GM12878 (cell line): ENCODE results near the gene TRIM67. TPM values are rescaled to one million over a fixed set of nuclear protein-coding genes. Genes with fewer than 3 reads are reported as not detected.

ENCODE experiments used
- ATAC-seq: fragments of 200-7000 bp; cut with Tn5 transposase; 3 replicates; pipeline ENCODE4 v1.9.1; 2020; ENCODE audit warnings: mild to moderate bottlenecking, moderate library complexity
- BruUV-seq: library from RNA; stranded (reverse); fragments of 400-500 nt; replicated peaks from 2 replicates; lab custom pipeline; 2021; lab: Mats Ljungman, UMichigan
- CTCF ChIA-PET: fragments of 300-600 bp; sonication (Branson Sonifier 250); formaldehyde crosslinking; extraction: SDS; loops from one replicate; lab custom pipeline; 2021; ENCODE audit warnings: inconsistent platforms; lab: Yijun Ruan, JAX
- POLR2A ChIA-PET: fragments of 350-600 bp; formaldehyde crosslinking; extraction: SDS; loops from one replicate; lab custom pipeline; 2021; ENCODE audit warnings: inconsistent platforms; lab: Charles Lee
- RAD21 ChIA-PET: fragments of 300-600 bp; sonication (Branson Sonifier 250); formaldehyde crosslinking; loops from one replicate; lab custom pipeline; 2023; ENCODE audit warnings: antibody characterized with exemption; ENCODE audit not compliant: unreplicated experiment; lab: Charles Lee
- SMC1A ChIA-PET: fragments of 300-600 bp; sonication (Branson Sonifier 250); formaldehyde crosslinking; loops from one replicate; lab custom pipeline; 2023; ENCODE audit not compliant: unreplicated experiment, uncharacterized antibody; lab: Charles Lee
- DNase-seq: peaks from one replicate; pipeline ENCODE4 v3.0.0-alpha.2; 2011; ENCODE audit warnings: low read depth, low spot score
- FAIRE-seq: peaks from 3 replicates; lab custom pipeline; 2011; peaks lifted over from hg19 to GRCh38; lab: Jason Lieb, UNC
- H2AFZ ChIP-seq: 2 replicates; pipeline ENCODE4 v1.6.0; 2011; ENCODE audit warnings: low read depth, low read length, control low read depth; ENCODE audit not compliant: control insufficient read depth
- H3K27ac ChIP-seq: 2 replicates; pipeline ENCODE4 v1.5.1; 2011; ENCODE audit warnings: control low read depth; ENCODE audit not compliant: control insufficient read depth, insufficient read depth
- H3K27me3 ChIP-seq, 2 experiments: replicated peaks in 1 of 2; 2 replicates each; pipeline versions ENCODE4 v1.6.0 to v1.6.1; 2011; ENCODE audit warnings: low read length in 1 of 2; ENCODE audit not compliant: control insufficient read depth in 2 of 2, insufficient read depth in 2 of 2
- H3K36me3 ChIP-seq, 2 experiments: 2 replicates each; pipeline ENCODE4 v1.5.1; 2011; ENCODE audit warnings: low read length in 1 of 2; ENCODE audit not compliant: control insufficient read depth in 2 of 2, insufficient read depth in 2 of 2
- H3K4me1 ChIP-seq: 2 replicates; pipeline ENCODE4 v1.6.1; 2011; ENCODE audit warnings: mild to moderate bottlenecking, low read length, moderate library complexity, mixed read lengths; ENCODE audit not compliant: control insufficient read depth, insufficient read depth
- H3K4me2 ChIP-seq: 2 replicates; pipeline ENCODE4 v1.6.0; 2011; ENCODE audit warnings: control low read depth; ENCODE audit not compliant: control insufficient read depth, insufficient read depth
- H3K4me3 ChIP-seq: fragments of 200-600 bp; sonication (generic); 2 replicates; pipeline ENCODE4 v1.5.1; 2016
- H3K79me2 ChIP-seq: 2 replicates; pipeline ENCODE4 v1.6.0; 2011; ENCODE audit warnings: low read length; ENCODE audit not compliant: control insufficient read depth, insufficient read depth
- H3K9ac ChIP-seq: 2 replicates; pipeline ENCODE4 v1.8.0; 2011; ENCODE audit warnings: low read length, control low read depth, mixed read lengths; ENCODE audit not compliant: control insufficient read depth, insufficient read depth
- H3K9me3 ChIP-seq: replicated peaks from 3 replicates; pipeline ENCODE4 v1.5.1; 2011; ENCODE audit warnings: mild to moderate bottlenecking, low read length; ENCODE audit not compliant: control insufficient read depth, insufficient read depth
- H4K20me1 ChIP-seq: 2 replicates; pipeline ENCODE4 v1.6.0; 2011; ENCODE audit not compliant: control insufficient read depth, insufficient read depth
- CHD4 ChIP-seq: fragments of 200-600 bp; sonication (generic); IDR thresholded peaks from 2 replicates; pipeline ENCODE4 v1.6.1; 2016; ENCODE audit warnings: mild to moderate bottlenecking
- EGR1 ChIP-seq, 2 experiments: IDR thresholded peaks; 1 replicate in 1 of 2; 2 replicates in 1 of 2; pipeline ENCODE4 v1.6.1; 2011 to 2012; ENCODE audit warnings: low read depth in 2 of 2, low read length in 2 of 2, borderline replicate concordance in 1 of 2, mild to moderate bottlenecking in 1 of 2, moderate library complexity in 1 of 2
- GABPA ChIP-seq: IDR thresholded peaks from 2 replicates; pipeline ENCODE4 v1.6.1; 2014; ENCODE audit warnings: antibody characterized with exemption, low read depth, mild to moderate bottlenecking, inconsistent platforms
- GATAD2B ChIP-seq: fragments of 450-650 bp; conservative IDR thresholded peaks from 2 replicates; pipeline ENCODE4 v1.6.1; 2017; ENCODE audit warnings: low read depth, mild to moderate bottlenecking, moderate library complexity
- HDAC6 ChIP-seq: fragments of 200-600 bp; sonication (generic); IDR thresholded peaks from one replicate; pipeline ENCODE4 v1.8.0; 2017; ENCODE audit warnings: antibody characterized with exemption; ENCODE audit not compliant: unreplicated experiment
- KLF5 ChIP-seq: fragments of 450-650 bp; IDR thresholded peaks from 2 replicates; pipeline ENCODE4 v1.6.1; 2014; ENCODE audit warnings: mild to moderate bottlenecking; ENCODE audit not compliant: partially characterized antibody
- MXI1 ChIP-seq: fragments of 150-350 bp; IDR thresholded peaks from 2 replicates; pipeline ENCODE4 v1.6.1; 2011; ENCODE audit warnings: low read depth, mild to moderate bottlenecking, inconsistent platforms, low read length, improper control_type of control experiment
- RELA ChIP-seq: fragments of 450-650 bp; IDR thresholded peaks from 2 replicates; pipeline ENCODE4 v1.8.0; 2014; ENCODE audit warnings: borderline replicate concordance; ENCODE audit not compliant: partially characterized antibody
- YY1 ChIP-seq: IDR thresholded peaks from 2 replicates; pipeline ENCODE4 v1.6.1; 2011; ENCODE audit warnings: low read depth, mild to moderate bottlenecking, low read length
- ZBTB11 ChIP-seq: fragments of 450-650 bp; formaldehyde crosslinking; IDR thresholded peaks from 2 replicates; pipeline ENCODE4 v1.5.0; 2022; ENCODE audit warnings: mild to moderate bottlenecking, missing genetic modification characterization
- ZBTB4 ChIP-seq: fragments of 450-650 bp; formaldehyde crosslinking; IDR thresholded peaks from 2 replicates; pipeline ENCODE4 v1.4.0; 2022; ENCODE audit warnings: mild to moderate bottlenecking, moderate library complexity
- ZSCAN29 ChIP-seq: fragments of 450-650 bp; IDR thresholded peaks from 2 replicates; pipeline ENCODE4 v1.6.1; 2017; ENCODE audit warnings: mild to moderate bottlenecking, moderate library complexity
- in situ Hi-C: fragments of 300-500 bp; cut with MboI; formaldehyde crosslinking; loops from 9 replicates; pipeline ENCODE4 v1.14.3; 2018; ENCODE audit warnings: mixed read lengths
- intact Hi-C: fragments of 100-400 bp; cut with micrococcal nuclease; formaldehyde crosslinking; loops from one replicate; pipeline ENCODE4 v1.14.2; 2022; ENCODE audit not compliant: unreplicated experiment
- polyA plus RNA-seq, 11 experiments: library from polyadenylated mRNA; depleted of rRNA in 4 of 11; unstranded in 6 of 11; stranded (reverse) in 5 of 11; fragments of >200 nt; fragmentation: Nextera tagmentation in 4 of 11; fragmentation: Illumina TruSeq in 1 of 11; extraction: Ambion mirVana in 4 of 11; extraction: Trizol in 1 of 11; gene quantifications; 1 replicate in 1 of 11; 2 replicates in 10 of 11; pipeline versions ENCODE4 v1.2.1 to v1.2.3, GENCODE V29; 2011 to 2016; ENCODE audit warnings: inconsistent platforms in 2 of 11, missing spikeins in 2 of 11, low read depth in 1 of 11
- total RNA-seq, 4 experiments: library from RNA; depleted of rRNA in 3 of 4; stranded (reverse); fragments of >200 nt in 3 of 4; fragmentation: Illumina TruSeq in 1 of 4; extraction: Trizol in 1 of 4; gene quantifications; 2 replicates each; pipeline versions ENCODE4 v1.2.1 to v1.2.3, GENCODE V29; 2013 to 2021

The TRIM67 gene
- total and polyA plus RNA-seq, 10 of the 15 experiments (the other 5 are each of a cell fraction or from before 2014, with no cell fraction given) = under 0.01 to 0.01 TPM; not detected in 8

DNA sequence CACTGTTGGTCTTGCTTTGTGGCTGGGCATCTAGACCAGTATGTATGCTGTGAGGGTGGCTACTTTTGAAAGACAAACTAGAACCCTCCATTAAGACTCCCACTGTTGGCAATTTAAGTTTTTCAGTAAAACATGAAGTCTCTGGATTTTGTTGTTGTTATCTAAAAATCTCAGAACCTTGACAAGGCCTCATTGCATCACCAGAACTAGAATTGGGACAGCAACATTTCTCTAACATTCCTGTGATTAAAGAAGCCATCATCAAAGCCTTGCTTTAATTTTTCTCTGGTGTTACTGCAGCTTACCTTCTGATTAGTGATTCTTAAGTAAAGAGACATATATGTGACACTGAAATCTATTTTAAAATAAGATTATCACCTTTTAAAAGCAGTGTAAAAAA lies 4.5 kb downstream of the TRIM67 start:
- ChIA-PET SMC1A (interaction anchor here (0.6 kb wide), 1 partner anchor 29 kb away, joined by 3 read pairs; no protein-coding TSS in a partner anchor), CTCF (interaction anchor here (1.4 kb wide), 1 partner anchor 14 kb away, joined by 3 read pairs; no protein-coding TSS in a partner anchor), POLR2A (no interaction called here), RAD21 (no interaction called here)
- intact Hi-C loops = no loop called here
- Histone ChIP-seq H3K9ac (no peak overlapping the region), H4K20me1 (no peaks in the 10 kb centered on the region), H3K4me2 (no peak overlapping the region), H3K27ac (no peak overlapping the region), H3K4me1 (no peaks in the 10 kb centered on the region), H3K79me2 (no peaks in the 10 kb centered on the region), H3K36me3 (no peaks in the 10 kb centered on the region), H2AFZ (no peak overlapping the region), H3K9me3 (no peaks in the 10 kb centered on the region; the same call in 2 of the 3 replicates), H3K27me3 (peaks cover 2 to 4% of the 10 kb centered on the region in 2 experiments; a peak in 3 of 4 replicates), H3K4me3 (no peak overlapping the region)
- BruUV-seq = no TSS peak
- in situ Hi-C loops = no loop called here
- no peak for DNase-seq
- TF ChIP-seq RELA = no peak
- no peak for TF ChIP-seq KLF5
- no peak for TF ChIP-seq GABPA
- no peak for TF ChIP-seq HDAC6
- TF ChIP-seq ZSCAN29 = no peak
- TF ChIP-seq YY1 = no peak
- no peak for TF ChIP-seq EGR1 (IDR thresholded peaks at IDR 0.05; ENCODE audit: borderline replicate concordance in 1 of 2, low read depth in 2 of 2, low read length in 2 of 2)
- TF ChIP-seq ZBTB11 (CRISPR knock-in tag) = no peak
- no peak for TF ChIP-seq ZBTB4 (CRISPR knock-in tag)
- no peak for TF ChIP-seq MXI1
- TF ChIP-seq GATAD2B = no peak
- no peak for TF ChIP-seq CHD4
- no peak for FAIRE-seq
- no peak for ATAC-seq
